ENCODE results near the gene CCDC144A.
"Not testable (repeated sequence)": the region's sequence is repeated elsewhere in the genome, so short reads cannot be mapped to it uniquely, and the experiment has no call there.

DNA sequence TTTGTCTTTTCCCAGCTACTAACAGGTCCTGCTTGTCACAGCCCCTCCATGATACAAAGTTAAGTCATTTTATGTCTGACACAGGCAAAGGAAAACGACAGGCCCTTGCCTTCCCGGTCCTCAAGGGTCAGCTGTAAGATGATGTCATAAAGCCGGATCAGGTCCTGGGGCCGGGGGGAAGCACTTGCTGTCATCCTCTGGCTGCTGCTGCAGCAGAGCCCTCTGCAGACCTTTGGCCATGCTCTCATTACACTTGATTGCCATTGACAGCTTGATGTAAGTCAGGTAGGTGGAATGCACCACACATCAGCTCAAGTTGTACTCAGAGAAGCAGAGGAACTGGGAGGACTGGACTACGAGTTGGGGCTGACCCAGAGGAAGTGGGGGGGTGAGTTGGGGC lies 97.8 kb downstream of the CCDC144A start:
- not testable (repeated sequence) for TF ChIP-seq CTCF (IDR thresholded peaks at IDR 0.05; ENCODE audit: insufficient read depth, low read depth, low read length); EZH2 (IDR thresholded peaks at IDR 0.05; ENCODE audit: insufficient read depth, low read length)

All from astrocyte (in vitro differentiated cells and primary cell).